H9 (cell line): ENCODE data around the gene TMX1. TPM values are rescaled to one million over a fixed set of nuclear protein-coding genes. Genes with fewer than 3 reads are reported as not detected.

Experiments
- DNase-seq: peaks from one replicate; pipeline ENCODE4 v3.0.0-alpha.2; 2017
- H2AFZ ChIP-seq: one replicate; pipeline ENCODE4 v1.6.1; 2013; ENCODE audit warnings: mild to moderate bottlenecking, low read length, control low read depth, moderate library complexity
- H2AK5ac ChIP-seq: 2 replicates; pipeline ENCODE4 v1.6.1; 2013; ENCODE audit warnings: low read length, control low read depth, mixed read lengths; ENCODE audit not compliant: insufficient read length
- H2BK120ac ChIP-seq: one replicate; pipeline ENCODE4 v1.6.1; 2013; ENCODE audit warnings: low read depth, mild to moderate bottlenecking, low read length, control low read depth, inconsistent platforms; ENCODE audit not compliant: poor library complexity, severe bottlenecking
- H2BK12ac ChIP-seq: 2 replicates; pipeline ENCODE4 v1.6.1; 2013; ENCODE audit warnings: low read length, control low read depth, mixed read lengths, low read depth; ENCODE audit not compliant: insufficient read length
- H2BK15ac ChIP-seq: 2 replicates; pipeline ENCODE4 v1.6.1; 2013; ENCODE audit warnings: low read depth, low read length, control low read depth
- H2BK20ac ChIP-seq: one replicate; pipeline ENCODE4 v1.6.1; 2013; ENCODE audit warnings: low read depth, mild to moderate bottlenecking, low read length, control low read depth, inconsistent platforms; ENCODE audit not compliant: poor library complexity, severe bottlenecking
- H2BK5ac ChIP-seq: 2 replicates; pipeline ENCODE4 v1.6.1; 2013; ENCODE audit warnings: low read length, control low read depth, mixed read lengths; ENCODE audit not compliant: insufficient read length
- H3K14ac ChIP-seq: 2 replicates; pipeline ENCODE4 v1.6.1; 2013; ENCODE audit warnings: low read length, control low read depth; ENCODE audit not compliant: insufficient read depth
- H3K18ac ChIP-seq: 2 replicates; pipeline ENCODE4 v1.6.1; 2013; ENCODE audit warnings: low read depth, mild to moderate bottlenecking, mixed read lengths, low read length, control low read depth; ENCODE audit not compliant: insufficient read length
- H3K23ac ChIP-seq: 2 replicates; pipeline ENCODE4 v1.6.1; 2013; ENCODE audit warnings: low read length, control low read depth, mixed read lengths, low read depth; ENCODE audit not compliant: insufficient read length
- H3K23me2 ChIP-seq: 2 replicates; pipeline ENCODE4 v1.6.1; 2013; ENCODE audit warnings: low read depth, mild to moderate bottlenecking, mixed read lengths, low read length, control low read depth; ENCODE audit not compliant: insufficient read length, poor library complexity, severe bottlenecking
- H3K27ac ChIP-seq: 2 replicates; pipeline ENCODE4 v1.5.1; 2013; ENCODE audit warnings: low read length, control low read depth, mixed read lengths, low read depth; ENCODE audit not compliant: insufficient read length
- H3K27me3 ChIP-seq: 2 replicates; pipeline ENCODE4 v1.6.1; 2013; ENCODE audit warnings: low read length, control low read depth, inconsistent platforms; ENCODE audit not compliant: insufficient read depth
- H3K4ac ChIP-seq: 2 replicates; pipeline ENCODE4 v1.6.1; 2013; ENCODE audit warnings: low read depth, mild to moderate bottlenecking, control low read depth, inconsistent platforms, low read length, moderate library complexity
- H3K4me1 ChIP-seq: 2 replicates; pipeline ENCODE4 v1.6.1; 2013; ENCODE audit warnings: low read length, control low read depth, inconsistent platforms; ENCODE audit not compliant: insufficient read depth
- H3K4me2 ChIP-seq: 2 replicates; pipeline ENCODE4 v1.6.1; 2013; ENCODE audit warnings: low read length, control low read depth, mixed read lengths; ENCODE audit not compliant: insufficient read length, insufficient read depth
- H3K56ac ChIP-seq: 2 replicates; pipeline ENCODE4 v1.6.1; 2013; ENCODE audit warnings: low read depth, mild to moderate bottlenecking, mixed read lengths, low read length, control low read depth; ENCODE audit not compliant: insufficient read length
- H3K79me1 ChIP-seq: 2 replicates; pipeline ENCODE4 v1.6.1; 2013; ENCODE audit warnings: low read depth, mild to moderate bottlenecking, moderate library complexity, low read length, control low read depth, inconsistent platforms; ENCODE audit not compliant: insufficient read depth, poor library complexity, severe bottlenecking
- H3K79me2 ChIP-seq: 2 replicates; pipeline ENCODE4 v1.6.1; 2013; ENCODE audit warnings: low read length, control low read depth, inconsistent platforms; ENCODE audit not compliant: insufficient read depth
- H3K9ac ChIP-seq: 2 replicates; pipeline ENCODE4 v1.6.1; 2013; ENCODE audit warnings: low read length, control low read depth, mixed read lengths; ENCODE audit not compliant: insufficient read length; ENCODE audit errors: extremely low read depth
- H3K9me3 ChIP-seq: one replicate; pipeline ENCODE4 v1.6.1; 2013; ENCODE audit warnings: low read depth, low read length, inconsistent platforms; ENCODE audit not compliant: control insufficient read depth
- H3T11ph ChIP-seq: one replicate; pipeline ENCODE4 v1.6.1; 2013; ENCODE audit warnings: mild to moderate bottlenecking, low read length, control low read depth, inconsistent platforms
- H4K20me1 ChIP-seq: one replicate; pipeline ENCODE4 v1.6.1; 2013; ENCODE audit not compliant: control insufficient read depth, insufficient read length, insufficient read depth
- H4K5ac ChIP-seq: 2 replicates; pipeline ENCODE4 v1.6.1; 2013; ENCODE audit warnings: low read depth, mild to moderate bottlenecking, mixed read lengths, low read length, control low read depth; ENCODE audit not compliant: insufficient read length
- H4K8ac ChIP-seq: replicated peaks from 2 replicates; pipeline ENCODE4 v1.6.1; 2013; ENCODE audit warnings: low read length, control low read depth, mixed read lengths, low read depth; ENCODE audit not compliant: insufficient read length
- H4K91ac ChIP-seq: 2 replicates; pipeline ENCODE4 v1.6.1; 2013; ENCODE audit warnings: low read depth, mild to moderate bottlenecking, moderate library complexity, mixed read lengths, low read length, control low read depth; ENCODE audit not compliant: insufficient read length
- H3K27ac Mint-ChIP-seq, 3 experiments: 2 replicates in 2 of 3; 3 replicates in 1 of 3; pipeline ENCODE4 v1.8.0; 2020 to 2021; ENCODE audit warnings: mixed read lengths in 3 of 3, mild to moderate bottlenecking in 1 of 3, moderate library complexity in 1 of 3
- H3K27me3 Mint-ChIP-seq: 2 replicates; pipeline ENCODE4 v1.8.0; 2021; ENCODE audit warnings: low read depth, mild to moderate bottlenecking, moderate library complexity, mixed read lengths
- H3K36me3 Mint-ChIP-seq, 3 experiments: 2 replicates in 2 of 3; 3 replicates in 1 of 3; pipeline ENCODE4 v1.8.0; 2020 to 2021; ENCODE audit warnings: low read depth in 3 of 3, mixed read lengths in 3 of 3; ENCODE audit not compliant: insufficient read depth in 1 of 3
- H3K4me1 Mint-ChIP-seq, 2 experiments: 2 replicates each; pipeline ENCODE4 v1.8.0; 2020; ENCODE audit warnings: mixed read lengths in 2 of 2
- H3K4me3 Mint-ChIP-seq, 2 experiments: 2 replicates in 1 of 2; 3 replicates in 1 of 2; pipeline ENCODE4 v1.8.0; 2020 to 2021; ENCODE audit warnings: mild to moderate bottlenecking in 2 of 2, mixed read lengths in 2 of 2, moderate library complexity in 1 of 2
- H3K9me3 Mint-ChIP-seq, 2 experiments: 2 replicates in 1 of 2; 3 replicates in 1 of 2; pipeline ENCODE4 v1.8.0; 2020; ENCODE audit warnings: mild to moderate bottlenecking in 2 of 2, mixed read lengths in 2 of 2, moderate library complexity in 1 of 2
- WGBS: extraction: QIAGEN DNeasy Blood & Tissue Kit; methylation state at CpG from one replicate; pipeline ENCODE4 v1.1.7; 2013; ENCODE audit warnings: missing lambda C conversion rate, low lambda C conversion rate, mixed read lengths; ENCODE audit not compliant: insufficient read length; ENCODE audit errors: extremely low coverage; 5-methylcytosine and 5-hydroxymethylcytosine counted together
- total RNA-seq: library from RNA; stranded (reverse); gene quantifications from 2 replicates; pipeline ENCODE4 v1.2.1, GENCODE V29; 2021
- TF ChIP-seq, protein P1 (sequence below): fragments of 200-600 bp; sonication (generic); conservative IDR thresholded peaks from 3 replicates; pipeline ENCODE4 v1.8.0; 2021; ENCODE audit warnings: antibody characterized with exemption, mild to moderate bottlenecking

The TMX1 gene
- total RNA-seq, 1 experiment from 2014 or later: 83.5 TPM

DNA sequence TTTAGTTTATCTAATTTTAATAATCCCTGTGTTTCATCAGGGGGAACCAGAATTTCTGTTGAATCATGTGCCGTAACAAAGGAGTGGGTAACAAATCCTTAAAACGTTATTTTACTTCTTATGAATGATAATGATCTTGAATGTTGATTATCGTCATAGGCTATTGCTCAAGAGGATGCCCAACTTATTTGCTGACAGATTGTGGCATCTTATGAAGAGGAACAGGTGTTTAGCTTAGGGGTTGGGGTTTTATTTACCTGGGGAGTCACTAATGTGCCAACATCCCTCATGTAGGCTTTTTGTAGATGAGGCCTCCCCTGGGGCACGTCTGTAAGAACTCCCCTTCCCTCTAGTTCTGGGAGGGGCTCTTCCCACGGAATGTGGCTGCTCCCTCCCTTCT lies 32.4 kb upstream of the TMX1 start:
- no peaks in the 10 kb centered on the region for H3K79me2 ChIP-seq
- no peak overlapping the region for H3K4me2 ChIP-seq
- H2BK20ac ChIP-seq: no peak overlapping the region
- no peak overlapping the region for H3K9ac ChIP-seq
- no peaks in the 10 kb centered on the region for H3K23me2 ChIP-seq
- H3K23ac ChIP-seq: no peak overlapping the region
- H3K4me1 ChIP-seq: peaks cover 6% of the 10 kb centered on the region; the same call in 1 of the 2 replicates
- no CpG with 5 or more reads among the region's 5 CpGs for WGBS
- H3K9me3 Mint-ChIP-seq: no peaks in the 10 kb centered on the region
- no peak overlapping the region for H3K56ac ChIP-seq
- no peaks in the 10 kb centered on the region for H3K27me3 Mint-ChIP-seq
- H2BK120ac ChIP-seq: no peak overlapping the region
- H3K27ac ChIP-seq: no peak overlapping the region
- H2BK12ac ChIP-seq: no peak overlapping the region
- no peak overlapping the region for H4K5ac ChIP-seq
- no peaks in the 10 kb centered on the region for H4K20me1 ChIP-seq
- H3T11ph ChIP-seq: no peak overlapping the region
- TF ChIP-seq, protein P1, sequence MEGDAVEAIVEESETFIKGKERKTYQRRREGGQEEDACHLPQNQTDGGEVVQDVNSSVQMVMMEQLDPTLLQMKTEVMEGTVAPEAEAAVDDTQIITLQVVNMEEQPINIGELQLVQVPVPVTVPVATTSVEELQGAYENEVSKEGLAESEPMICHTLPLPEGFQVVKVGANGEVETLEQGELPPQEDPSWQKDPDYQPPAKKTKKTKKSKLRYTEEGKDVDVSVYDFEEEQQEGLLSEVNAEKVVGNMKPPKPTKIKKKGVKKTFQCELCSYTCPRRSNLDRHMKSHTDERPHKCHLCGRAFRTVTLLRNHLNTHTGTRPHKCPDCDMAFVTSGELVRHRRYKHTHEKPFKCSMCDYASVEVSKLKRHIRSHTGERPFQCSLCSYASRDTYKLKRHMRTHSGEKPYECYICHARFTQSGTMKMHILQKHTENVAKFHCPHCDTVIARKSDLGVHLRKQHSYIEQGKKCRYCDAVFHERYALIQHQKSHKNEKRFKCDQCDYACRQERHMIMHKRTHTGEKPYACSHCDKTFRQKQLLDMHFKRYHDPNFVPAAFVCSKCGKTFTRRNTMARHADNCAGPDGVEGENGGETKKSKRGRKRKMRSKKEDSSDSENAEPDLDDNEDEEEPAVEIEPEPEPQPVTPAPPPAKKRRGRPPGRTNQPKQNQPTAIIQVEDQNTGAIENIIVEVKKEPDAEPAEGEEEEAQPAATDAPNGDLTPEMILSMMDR: no peak
- no peaks in the 10 kb centered on the region for H3K79me1 ChIP-seq
- no peak overlapping the region for H3K4ac ChIP-seq
- no peak overlapping the region for H3K18ac ChIP-seq
- no peak overlapping the region for H2BK15ac ChIP-seq
- no peak overlapping the region for H4K8ac ChIP-seq
- no peak overlapping the region for H2AK5ac ChIP-seq
- H3K9me3 ChIP-seq: no peaks in the 10 kb centered on the region
- H3K27me3 ChIP-seq: no peaks in the 10 kb centered on the region
- H2BK5ac ChIP-seq: no peak overlapping the region
- H4K91ac ChIP-seq: no peak overlapping the region
- no peaks in the 10 kb centered on the region for H3K36me3 Mint-ChIP-seq
- H3K27ac Mint-ChIP-seq: no peak overlapping the region
- peaks cover 10 to 11% of the 10 kb centered on the region in 2 experiments for H3K4me1 Mint-ChIP-seq
- DNase-seq: no peak
- no peak overlapping the region for H3K4me3 Mint-ChIP-seq
- H3K14ac ChIP-seq: no peak overlapping the region
- no peak overlapping the region for H2AFZ ChIP-seq
